Thymus (tissue), 11 donors: ENCODE results near the gene MAFB. TPM values are rescaled to one million over a fixed set of nuclear protein-coding genes. Genes with fewer than 3 reads are reported as not detected.

ENCODE experiments used
- DNase-seq, 9 donors: peaks; one replicate each; pipeline ENCODE4 v3.0.0-alpha.2; 2013; ENCODE audit warnings: low spot score in 9 of 9, low read depth in 6 of 9, missing footprints in 1 of 9
- H3K27ac ChIP-seq, 2 donors: one replicate each; pipeline ENCODE4 v1.5.1; 2013; ENCODE audit warnings: control low read depth in 1 of 2, low read depth in 1 of 2, low read length in 1 of 2, mild to moderate bottlenecking in 1 of 2, moderate library complexity in 1 of 2
- H3K27me3 ChIP-seq, 2 donors: one replicate each; pipeline ENCODE4 v1.5.1; 2013; ENCODE audit warnings: low read length in 1 of 2; ENCODE audit not compliant: control insufficient read depth in 2 of 2, insufficient read depth in 1 of 2
- H3K36me3 ChIP-seq, 2 donors: one replicate each; pipeline ENCODE4 v1.5.1; 2013; ENCODE audit warnings: low read length in 1 of 2, mild to moderate bottlenecking in 1 of 2, moderate library complexity in 1 of 2; ENCODE audit not compliant: control insufficient read depth in 2 of 2, insufficient read depth in 2 of 2
- H3K4me1 ChIP-seq, 2 donors: one replicate each; pipeline ENCODE4 v1.5.1; 2013; ENCODE audit warnings: low read length in 2 of 2; ENCODE audit not compliant: control insufficient read depth in 2 of 2, insufficient read depth in 2 of 2
- H3K4me3 ChIP-seq, 2 donors: one replicate each; pipeline ENCODE4 v1.5.1; 2013; ENCODE audit warnings: low read length in 2 of 2, control low read depth in 1 of 2, mild to moderate bottlenecking in 1 of 2
- H3K9me3 ChIP-seq, 2 donors: one replicate each; pipeline ENCODE4 v1.5.1; 2013; ENCODE audit warnings: low read length in 1 of 2, mild to moderate bottlenecking in 1 of 2; ENCODE audit not compliant: control insufficient read depth in 2 of 2, insufficient read depth in 1 of 2
- WGBS: extraction: QIAGEN DNeasy Blood & Tissue Kit; methylation state at CpG from one replicate; pipeline ENCODE4 v1.1.7; 2013; 5-methylcytosine and 5-hydroxymethylcytosine counted together
- polyA plus RNA-seq: library from polyadenylated mRNA; stranded (reverse); fragments of 200-250 nt; gene quantifications from one replicate; pipeline ENCODE4 v1.2.3, GENCODE V29; 2013
- total RNA-seq: library from RNA; stranded (reverse); fragments of 120-200 nt; gene quantifications from one replicate; pipeline ENCODE4 v1.2.4, GENCODE V29; 2013
- donor health status: healthy.

MAFB gene
- total and polyA plus RNA-seq, 2 donors = 3.5 to 26.1 TPM

- Histone ChIP-seq H3K4me1 (peaks cover 0 to 4% of the 10 kb centered on the region in 2 donors), H3K9me3 (peaks cover 0 to 4% of the 10 kb centered on the region in 2 donors), H3K27me3 (peaks cover 64 to 76% of the 10 kb centered on the region in 2 donors), H3K36me3 (no peaks in the 10 kb centered on the region), H3K4me3 (no peak overlapping the region), H3K27ac (no peak overlapping the region)
- no peak for DNase-seq
Observed at GRCh38 chr20:40695214-40695613, 6.2 kb upstream of the MAFB start.

- peaks cover 71 to 83% of the 10 kb centered on the region in 2 donors for H3K27me3 ChIP-seq
- peaks cover 0 to 4% of the 10 kb centered on the region in 2 donors for H3K9me3 ChIP-seq
- no peak for DNase-seq
- H3K36me3 ChIP-seq = no peaks in the 10 kb centered on the region
- no peak overlapping the region for H3K27ac ChIP-seq
- no peak overlapping the region for H3K4me3 ChIP-seq
- H3K4me1 ChIP-seq = peaks cover 0 to 13% of the 10 kb centered on the region in 2 donors
- WGBS = 82% methylated on average over 3 of the region's 3 CpGs
Observed at GRCh38 chr20:40694246-40694645, 5.2 kb upstream of the MAFB start.

- H3K36me3 ChIP-seq = no peaks in the 10 kb centered on the region
- peaks cover 78 to 88% of the 10 kb centered on the region in 2 donors for H3K27me3 ChIP-seq
- H3K27ac ChIP-seq = no peak overlapping the region
- H3K4me1 ChIP-seq = peaks cover 10 to 18% of the 10 kb centered on the region in 2 donors
- no peak for DNase-seq
- H3K4me3 ChIP-seq = no peak overlapping the region
- WGBS = 10% methylated on average over 52 of the region's 52 CpGs
- H3K9me3 ChIP-seq = peaks cover 0 to 4% of the 10 kb centered on the region in 2 donors
Observed at GRCh38 chr20:40692240-40693011, 3.4 kb upstream of the MAFB start.

GRCh38 chr20:40691566-40692239, 2.7 kb upstream of the MAFB start:
- Histone ChIP-seq H3K4me1 (peaks cover 10 to 18% of the 10 kb centered on the region in 2 donors), H3K4me3 (no peak overlapping the region)
- DNase-seq = no peak

GRCh38 chr20:40690836-40691565, 2.0 kb upstream of the MAFB start:
- Histone ChIP-seq H3K4me3 (no peak overlapping the region), H3K27ac (no peak overlapping the region), H3K4me1 (peaks cover 10 to 18% of the 10 kb centered on the region in 2 donors), H3K27me3 (peaks cover 88 to 96% of the 10 kb centered on the region in 2 donors), H3K9me3 (peaks cover 0 to 4% of the 10 kb centered on the region in 2 donors), H3K36me3 (no peaks in the 10 kb centered on the region)
- WGBS = 10% methylated on average over 45 of the region's 45 CpGs
- no peak for DNase-seq

More at GRCh38 chr20:40691566-40692239, 2.7 kb upstream of the MAFB start:
- H3K27me3 ChIP-seq = peaks cover 84 to 94% of the 10 kb centered on the region in 2 donors
- H3K36me3 ChIP-seq = no peaks in the 10 kb centered on the region
- H3K27ac ChIP-seq = no peak overlapping the region
- H3K9me3 ChIP-seq = peaks cover 0 to 4% of the 10 kb centered on the region in 2 donors
- 10% methylated on average over 29 of the region's 29 CpGs for WGBS

GRCh38 chr20:40689943-40690835, 1.2 kb upstream of the MAFB start:
- Histone ChIP-seq H3K36me3 (no peaks in the 10 kb centered on the region), H3K9me3 (peaks cover 0 to 4% of the 10 kb centered on the region in 2 donors), H3K4me1 (peaks cover 10 to 18% of the 10 kb centered on the region in 2 donors), H3K4me3 (peak overlapping the region; percentile 37 to 60), H3K27me3 (peaks cover 92 to 99% of the 10 kb centered on the region in 2 donors), H3K27ac (peak overlapping the region; percentile 71 to 85)
- WGBS = 3% methylated on average over 84 of the region's 84 CpGs
- peak; percentile 47 to 85 (median 66) for DNase-seq

- peaks cover 10 to 18% of the 10 kb centered on the region in 2 donors for H3K4me1 ChIP-seq
- peak overlapping the region; percentile 46 to 51 for H3K27ac ChIP-seq
- H3K27me3 ChIP-seq = peaks cover 93 to 99% of the 10 kb centered on the region in 2 donors
- no peaks in the 10 kb centered on the region for H3K36me3 ChIP-seq
- H3K9me3 ChIP-seq = peaks cover 0 to 4% of the 10 kb centered on the region in 2 donors
- DNase-seq = peak in 1 of 9 donors; percentile 18
- 5% methylated on average over 120 of the region's 120 CpGs for WGBS
- peak overlapping the region; percentile 20 to 60 for H3K4me3 ChIP-seq
Observed at GRCh38 chr20:40688129-40689099, 622 bp downstream of the MAFB start.
